ENCODE measurements around the gene FXYD6. TPM values are rescaled to one million over a fixed set of nuclear protein-coding genes. Genes with fewer than 3 reads are reported as not detected.

The FXYD6 gene
- total and polyA plus RNA-seq, 8 donors, result 41.4 to 188 (median 157) TPM

GRCh38 chr11:117830072-117830471 lies 46.4 kb downstream of the FXYD6 start:
- H3K4me1 ChIP-seq, result peaks cover 12 to 57% of the 10 kb centered on the region in 2 donors
- DNase-seq (no peak), ATAC-seq (no peak)
- no peak overlapping the region for H3K4me3 ChIP-seq
- no peaks in the 10 kb centered on the region for H3K9me3 ChIP-seq
- TF ChIP-seq, protein P1, sequence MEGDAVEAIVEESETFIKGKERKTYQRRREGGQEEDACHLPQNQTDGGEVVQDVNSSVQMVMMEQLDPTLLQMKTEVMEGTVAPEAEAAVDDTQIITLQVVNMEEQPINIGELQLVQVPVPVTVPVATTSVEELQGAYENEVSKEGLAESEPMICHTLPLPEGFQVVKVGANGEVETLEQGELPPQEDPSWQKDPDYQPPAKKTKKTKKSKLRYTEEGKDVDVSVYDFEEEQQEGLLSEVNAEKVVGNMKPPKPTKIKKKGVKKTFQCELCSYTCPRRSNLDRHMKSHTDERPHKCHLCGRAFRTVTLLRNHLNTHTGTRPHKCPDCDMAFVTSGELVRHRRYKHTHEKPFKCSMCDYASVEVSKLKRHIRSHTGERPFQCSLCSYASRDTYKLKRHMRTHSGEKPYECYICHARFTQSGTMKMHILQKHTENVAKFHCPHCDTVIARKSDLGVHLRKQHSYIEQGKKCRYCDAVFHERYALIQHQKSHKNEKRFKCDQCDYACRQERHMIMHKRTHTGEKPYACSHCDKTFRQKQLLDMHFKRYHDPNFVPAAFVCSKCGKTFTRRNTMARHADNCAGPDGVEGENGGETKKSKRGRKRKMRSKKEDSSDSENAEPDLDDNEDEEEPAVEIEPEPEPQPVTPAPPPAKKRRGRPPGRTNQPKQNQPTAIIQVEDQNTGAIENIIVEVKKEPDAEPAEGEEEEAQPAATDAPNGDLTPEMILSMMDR (IDR thresholded peaks at IDR 0.05), result no peak
- intact Hi-C loops (cut with DNase I), result no loop called here
- H3K36me3 ChIP-seq, result no peaks in the 10 kb centered on the region
- no peaks in the 10 kb centered on the region for H3K27me3 ChIP-seq
- H3K27ac ChIP-seq, result no peak overlapping the region

GRCh38 chr11:117829369-117829725 lies 47.1 kb downstream of the FXYD6 start:
- Histone ChIP-seq H3K27me3 (no peaks in the 10 kb centered on the region), H3K36me3 (no peaks in the 10 kb centered on the region), H3K9me3 (no peaks in the 10 kb centered on the region), H3K4me3 (no peak overlapping the region), H3K4me1 (peaks cover 12 to 64% of the 10 kb centered on the region in 2 donors), H3K27ac (peak overlapping the region in 1 of 2 donors; percentile 42)
- TF ChIP-seq, protein P1 (IDR thresholded peaks at IDR 0.05), result no peak
- no peak for DNase-seq
- intact Hi-C loops (cut with DNase I), result no loop called here
- no peak for ATAC-seq

GRCh38 chr11:117828611-117829368 lies 47.7 kb downstream of the FXYD6 start:
- DNase-seq, result peak in 2 of 4 donors; percentile 78 to 88
- peak; percentile 54 for ATAC-seq
- TF ChIP-seq, protein P1 (IDR thresholded peaks at IDR 0.05), result no peak
- no peaks in the 10 kb centered on the region for H3K9me3 ChIP-seq
- peaks cover 15 to 70% of the 10 kb centered on the region in 2 donors for H3K4me1 ChIP-seq
- no peak overlapping the region for H3K4me3 ChIP-seq
- intact Hi-C loops (cut with DNase I), result no loop called here
- peak overlapping the region in 1 of 2 donors; percentile 42 for H3K27ac ChIP-seq
- H3K36me3 ChIP-seq, result no peaks in the 10 kb centered on the region
- no peaks in the 10 kb centered on the region for H3K27me3 ChIP-seq

- no peak for ATAC-seq
- DNase-seq, result no peak
- Histone ChIP-seq H3K36me3 (no peaks in the 10 kb centered on the region), H3K4me1 (peaks cover 16 to 73% of the 10 kb centered on the region in 2 donors), H3K9me3 (no peaks in the 10 kb centered on the region), H3K27ac (no peak overlapping the region), H3K4me3 (no peak overlapping the region), H3K27me3 (no peaks in the 10 kb centered on the region)
- TF ChIP-seq, protein P1 (IDR thresholded peaks at IDR 0.05), result no peak
- intact Hi-C loops (cut with DNase I), result no loop called here
Observed at GRCh38 chr11:117827521-117828511, 48.6 kb downstream of the FXYD6 start.

GRCh38 chr11:117826832-117827231 lies 49.6 kb downstream of the FXYD6 start:
- Histone ChIP-seq H3K36me3 (no peaks in the 10 kb centered on the region), H3K9me3 (no peaks in the 10 kb centered on the region), H3K4me3 (no peak overlapping the region), H3K27me3 (no peaks in the 10 kb centered on the region), H3K27ac (no peak overlapping the region), H3K4me1 (peaks cover 16 to 83% of the 10 kb centered on the region in 2 donors)
- TF ChIP-seq, protein P1 (IDR thresholded peaks at IDR 0.05), result no peak
- peak in 1 of 4 donors; percentile 4 for DNase-seq
- no peak for ATAC-seq
- intact Hi-C loops (cut with DNase I), result no loop called here
